HG03558 (cell line): Measurements from ENCODE around the gene ASRGL1.
"Not testable (repeated sequence)": the region's sequence is repeated elsewhere in the genome, so short reads cannot be mapped to it uniquely, and the experiment has no call there.

Experiments
- ATAC-seq: cut with Tn5 transposase; IDR thresholded peaks from one replicate; pipeline ENCODE4 v1.9.1; 2021; ENCODE audit warnings: moderate number of reproducible peaks; ENCODE audit not compliant: unreplicated experiment; ENCODE audit errors: extremely low read depth

The ASRGL1 gene

DNA sequence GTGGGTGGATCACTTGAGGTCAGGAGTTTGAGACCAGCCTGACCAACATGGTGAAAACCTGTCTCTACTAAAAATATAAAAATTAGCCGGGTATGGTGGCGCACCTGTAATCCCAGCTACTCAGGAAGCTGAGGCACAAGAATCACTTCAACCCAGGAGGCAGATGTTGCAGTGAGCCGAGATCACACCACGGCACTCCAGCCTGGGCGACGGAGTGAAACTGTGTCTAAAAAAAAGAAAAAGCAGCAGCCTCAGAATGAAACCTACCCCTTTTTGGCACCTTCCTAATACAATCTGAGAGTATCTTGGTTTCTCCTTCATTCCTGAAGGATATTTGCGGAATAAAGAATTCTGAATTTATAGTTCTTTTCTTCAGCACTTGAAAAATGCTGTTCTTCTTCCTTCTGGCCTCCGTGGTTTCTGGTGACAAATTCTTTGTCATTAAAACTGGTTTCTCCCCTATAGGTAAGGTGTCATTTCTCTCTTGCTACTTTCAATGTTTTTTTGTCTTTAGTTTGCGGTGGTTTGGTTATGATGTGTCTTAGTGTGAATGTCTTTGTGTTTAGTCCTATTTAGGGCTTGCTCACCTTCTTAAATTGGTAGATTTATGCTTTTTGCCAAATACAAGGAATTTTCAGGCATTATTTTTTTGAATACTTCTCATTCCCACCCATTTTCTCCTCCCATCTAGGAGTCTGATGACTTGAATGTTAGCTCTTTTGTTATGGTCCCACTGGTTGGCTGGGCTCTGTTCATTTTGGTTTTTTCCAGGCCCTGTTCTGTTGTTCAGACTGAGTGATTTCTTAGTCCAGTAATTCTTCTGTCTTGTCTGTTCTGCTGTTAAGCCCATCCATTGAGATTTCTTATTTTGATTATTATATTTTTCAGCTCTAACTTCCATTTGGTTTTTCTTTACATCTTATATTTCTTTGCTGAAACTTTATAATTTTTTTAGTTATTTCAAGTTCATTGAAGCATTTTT lies 15.4 kb downstream of the ASRGL1 start:
- no peak for ATAC-seq

GRCh38 chr11:62353841-62354240 lies 16.6 kb downstream of the ASRGL1 start:
- no peak for ATAC-seq

- ATAC-seq: no peak
These were observed 21.0 kb downstream of the ASRGL1 start for GRCh38 chr11:62358273-62358672.

DNA sequence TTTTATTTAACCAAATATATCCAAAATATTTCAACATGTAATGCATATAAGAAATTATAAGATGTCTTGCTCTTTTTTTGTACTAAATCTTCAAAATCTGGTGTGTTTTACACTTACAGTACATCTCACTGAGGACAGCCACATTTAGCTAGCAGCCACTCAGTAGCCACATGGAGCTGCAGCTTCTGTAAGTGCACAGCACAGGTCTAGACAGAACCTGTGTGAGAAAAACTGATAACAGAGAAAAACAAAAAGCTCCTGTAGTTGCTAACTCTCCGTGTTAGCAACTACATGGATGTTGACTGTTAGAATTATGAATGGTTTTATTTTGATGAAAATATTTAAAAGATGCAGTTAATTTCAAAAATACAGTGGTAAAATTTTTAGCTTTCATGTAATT lies 22.2 kb downstream of the ASRGL1 start:
- ATAC-seq: no peak

GRCh38 chr11:62360685-62361084 lies 23.4 kb downstream of the ASRGL1 start:
- ATAC-seq: no peak

DNA sequence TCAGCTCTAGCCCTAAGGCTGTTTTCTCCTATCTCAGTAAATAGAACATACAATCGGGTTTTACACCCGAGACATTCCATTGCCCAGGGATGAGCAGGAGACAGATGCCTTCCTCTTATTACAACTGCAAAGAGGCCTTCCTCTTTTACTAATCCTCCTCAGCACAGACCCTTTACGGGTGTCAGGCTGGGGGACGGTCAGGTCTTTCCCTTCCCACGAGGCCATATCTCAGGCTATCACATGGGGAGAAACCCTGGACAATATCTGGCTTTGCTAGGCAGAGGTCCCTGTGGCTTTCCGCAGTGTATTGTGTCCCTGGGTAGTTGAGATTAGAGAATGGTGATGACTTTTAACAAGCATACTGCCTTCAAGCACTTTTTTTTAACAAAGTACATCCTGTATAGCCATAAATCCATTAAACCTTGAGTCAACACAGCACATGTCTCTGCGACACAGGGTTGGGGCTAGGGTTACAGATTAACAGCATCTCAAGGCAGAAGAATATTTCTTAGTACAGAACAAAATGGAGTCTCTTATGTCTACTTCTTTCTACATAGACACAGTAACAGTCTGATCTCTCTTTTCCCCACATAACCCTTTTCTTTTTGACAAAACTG lies 31.7 kb downstream of the ASRGL1 start:
- ATAC-seq: not testable (repeated sequence)

GRCh38 chr11:62370743-62371440 lies 33.6 kb downstream of the ASRGL1 start:
- no peak for ATAC-seq

DNA sequence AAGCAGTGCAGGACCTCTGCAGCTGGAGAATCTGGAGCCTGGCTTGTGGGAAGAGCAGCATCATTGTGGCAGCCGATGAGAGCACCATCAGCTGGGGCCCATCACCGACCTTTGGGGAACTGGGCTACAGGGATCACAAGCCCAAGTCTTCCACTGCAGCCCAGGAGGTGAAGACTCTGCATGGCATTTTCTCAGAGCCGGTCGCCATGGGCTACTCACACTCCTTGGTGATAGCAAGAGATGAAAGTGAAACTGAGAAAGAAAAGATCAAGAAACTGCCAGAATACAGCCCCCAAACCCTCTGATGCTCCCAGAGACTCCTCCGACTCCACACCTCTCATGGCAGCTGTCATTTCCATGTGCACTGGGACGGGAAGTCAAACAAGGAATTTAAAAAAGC lies 35.6 kb downstream of the ASRGL1 start:
- ATAC-seq: no peak

- ATAC-seq: no peak
These were observed 36.3 kb downstream of the ASRGL1 start for GRCh38 chr11:62373464-62374119.

DNA sequence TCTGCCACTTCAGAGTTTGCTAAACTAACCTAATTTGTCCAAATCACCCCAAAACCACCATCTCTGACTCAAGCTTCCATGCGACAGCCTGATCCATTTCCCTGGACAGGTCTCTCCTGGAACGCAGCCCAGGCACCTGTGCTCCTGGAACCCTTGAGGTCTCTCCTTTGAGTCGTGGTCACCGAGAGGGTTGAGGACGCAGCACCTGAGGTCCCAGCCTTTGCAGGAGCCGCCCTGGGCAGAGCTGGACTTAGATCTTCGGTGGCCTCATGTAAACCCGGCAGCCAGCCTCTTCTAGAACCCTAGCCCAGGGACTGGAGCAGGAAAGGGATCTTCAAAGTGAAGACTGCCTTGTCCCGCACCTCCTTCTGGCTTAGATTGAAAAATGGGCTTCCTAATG lies 37.6 kb downstream of the ASRGL1 start:
- no peak for ATAC-seq

- not testable (repeated sequence) for ATAC-seq
These were observed 41.3 kb downstream of the ASRGL1 start for GRCh38 chr11:62378459-62379063.

DNA sequence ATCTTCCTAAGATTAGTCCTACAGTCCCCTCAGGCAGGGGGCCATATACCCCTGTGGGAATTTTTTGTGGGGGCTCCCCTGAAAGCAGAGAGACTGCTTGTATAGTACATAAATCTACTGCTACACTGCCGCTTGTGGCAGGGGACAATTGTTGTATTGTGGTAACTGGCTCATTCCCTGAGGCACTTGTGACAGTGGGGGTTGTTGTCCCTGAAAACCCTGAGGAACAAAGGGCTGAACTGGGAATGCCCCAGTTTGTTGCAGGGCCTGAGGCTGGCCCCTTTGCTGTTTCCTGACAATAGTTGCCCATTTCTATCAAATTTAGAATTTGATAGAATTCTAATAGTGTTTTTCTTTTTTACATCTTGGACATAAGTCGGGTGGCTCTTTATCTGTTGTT lies 42.3 kb downstream of the ASRGL1 start:
- ATAC-seq: not testable (repeated sequence)

- ATAC-seq: not testable (repeated sequence)
These were observed 43.6 kb downstream of the ASRGL1 start for GRCh38 chr11:62380821-62381245.

DNA sequence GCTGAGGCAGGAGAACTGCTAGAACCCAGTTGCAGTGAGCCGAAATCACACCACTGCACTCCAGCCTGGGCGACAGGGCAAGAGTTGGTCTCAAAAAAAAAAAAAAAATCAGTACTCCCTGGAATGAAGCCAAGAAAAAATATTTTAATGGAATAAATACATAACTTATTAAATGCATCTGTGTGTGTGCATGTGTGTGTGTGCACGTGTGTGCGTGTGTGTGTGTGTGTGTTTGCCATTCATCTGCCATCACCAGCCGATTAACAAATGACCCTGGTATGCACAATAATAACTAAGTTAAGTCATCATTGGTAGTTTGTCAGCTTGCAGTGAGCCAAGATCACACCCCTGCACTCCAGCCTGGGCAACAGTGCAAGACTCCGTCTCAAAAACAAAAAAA lies 46.6 kb downstream of the ASRGL1 start:
- no peak for ATAC-seq

GRCh38 chr11:62386083-62386482 lies 48.8 kb downstream of the ASRGL1 start:
- ATAC-seq: not testable (repeated sequence)

DNA sequence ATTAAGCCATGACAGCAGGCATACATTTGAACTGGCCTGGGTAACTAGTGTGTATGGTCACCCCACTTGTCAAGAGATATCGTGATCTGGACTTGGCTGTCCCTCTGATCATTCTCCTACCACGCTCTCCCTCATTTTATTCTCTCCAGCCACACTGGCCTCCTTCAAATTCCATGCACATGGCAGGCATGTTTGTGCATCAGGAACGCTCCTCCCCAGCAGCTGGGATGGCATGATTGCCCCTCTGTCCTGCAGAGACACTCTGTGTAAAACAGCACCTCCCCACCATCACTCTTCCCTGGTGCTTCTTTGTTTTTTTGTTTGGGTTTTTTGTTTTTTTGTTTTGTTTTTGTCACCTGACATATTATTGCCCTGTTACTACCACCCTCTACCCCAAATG lies 50.1 kb downstream of the ASRGL1 start:
- ATAC-seq: no peak

DNA sequence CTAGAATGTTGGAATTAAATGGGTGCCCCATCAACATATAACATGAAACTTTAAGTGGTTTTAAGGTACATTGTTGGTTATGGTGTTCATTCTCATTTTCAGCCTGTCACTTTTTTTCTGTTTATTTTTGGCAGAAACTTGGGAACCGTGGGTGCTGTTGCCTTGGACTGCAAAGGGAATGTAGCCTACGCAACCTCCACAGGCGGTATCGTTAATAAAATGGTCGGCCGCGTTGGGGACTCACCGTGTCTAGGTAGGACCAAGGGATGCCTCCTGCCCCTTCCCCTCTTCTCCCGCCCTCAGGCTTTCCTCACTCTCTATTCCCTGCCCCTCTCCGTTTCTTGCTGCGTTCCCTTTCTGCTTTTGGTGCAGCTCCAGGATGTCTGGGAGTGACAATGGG lies 51.8 kb downstream of the ASRGL1 start:
- no peak for ATAC-seq

- ATAC-seq: no peak
These were observed 53.0 kb downstream of the ASRGL1 start for GRCh38 chr11:62390237-62390636.

GRCh38 chr11:62390722-62391121 lies 53.5 kb downstream of the ASRGL1 start:
- no peak for ATAC-seq
